ENCODE data around the gene THBD.

Gene THBD

DNA sequence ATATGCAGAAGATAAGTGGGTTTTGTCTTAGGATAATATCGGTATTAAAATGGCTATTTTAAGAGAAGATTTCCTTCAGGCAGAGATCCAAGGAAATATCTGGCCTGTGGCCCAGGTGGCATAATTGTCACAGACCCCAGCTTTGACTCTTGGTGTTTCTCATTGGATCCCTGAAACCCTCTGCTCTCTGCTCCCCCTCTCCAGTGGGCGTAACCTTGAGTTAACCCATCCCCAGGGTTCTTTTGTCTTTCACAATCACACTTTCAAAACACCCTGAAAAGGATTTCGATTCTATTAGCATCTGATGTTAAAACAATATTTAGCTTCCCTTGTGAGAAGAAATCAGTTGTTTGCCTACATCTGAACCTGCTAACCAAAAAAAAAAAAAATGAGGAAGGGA, 7.2 kb downstream of the THBD start:
- DNase-seq (ENCODE audit: low spot score in 2 of 2) (no peak), ATAC-seq (ENCODE audit: low read depth) (no peak)
- H3K4me1 Mint-ChIP-seq = no peaks in the 10 kb centered on the region
- H3K27ac Mint-ChIP-seq = no peak overlapping the region
- peaks cover 16% of the 10 kb centered on the region for H3K27me3 Mint-ChIP-seq
- peaks cover 2% of the 10 kb centered on the region for H3K36me3 Mint-ChIP-seq
- no peak overlapping the region for H3K4me3 Mint-ChIP-seq
- no peaks in the 10 kb centered on the region for H3K9me3 Mint-ChIP-seq

DNA sequence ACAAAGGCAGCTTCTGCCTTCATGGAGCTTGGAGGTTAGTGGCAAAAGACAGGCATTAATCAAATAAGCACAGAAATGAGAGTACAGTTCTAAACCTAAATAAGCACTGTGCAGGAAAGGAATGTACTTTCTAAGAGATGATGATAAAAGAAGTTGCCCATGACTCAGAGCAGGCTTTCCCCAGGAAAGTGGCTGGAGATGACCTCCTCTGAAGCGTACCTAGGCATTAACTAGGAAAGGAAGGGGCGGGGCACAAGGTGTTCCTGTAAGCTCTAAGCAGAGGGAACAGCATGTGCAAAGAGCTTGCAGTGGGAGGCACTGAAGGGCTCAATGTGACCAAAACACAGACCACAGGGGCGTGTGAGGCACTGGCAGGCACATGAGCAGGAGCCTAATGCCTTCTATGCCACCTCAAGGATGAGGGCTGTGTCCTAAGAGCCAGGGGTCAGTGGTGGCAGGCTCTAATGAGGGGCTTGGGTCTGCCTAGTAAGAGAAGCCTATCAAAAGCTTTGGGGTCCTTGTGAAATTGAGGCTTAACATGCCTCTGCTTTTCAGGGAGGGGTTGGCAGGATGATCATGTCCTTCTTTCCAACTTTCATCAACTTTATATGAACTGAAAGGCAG, 9.5 kb downstream of the THBD start:
- H3K27me3 Mint-ChIP-seq = peaks cover 13% of the 10 kb centered on the region
- ATAC-seq (ENCODE audit: low read depth) (no peak), DNase-seq (ENCODE audit: low spot score in 2 of 2) (no peak)
- no peaks in the 10 kb centered on the region for H3K9me3 Mint-ChIP-seq
- no peak overlapping the region for H3K4me3 Mint-ChIP-seq
- H3K27ac Mint-ChIP-seq = no peak overlapping the region
- H3K4me1 Mint-ChIP-seq = no peaks in the 10 kb centered on the region
- no peaks in the 10 kb centered on the region for H3K36me3 Mint-ChIP-seq

DNA sequence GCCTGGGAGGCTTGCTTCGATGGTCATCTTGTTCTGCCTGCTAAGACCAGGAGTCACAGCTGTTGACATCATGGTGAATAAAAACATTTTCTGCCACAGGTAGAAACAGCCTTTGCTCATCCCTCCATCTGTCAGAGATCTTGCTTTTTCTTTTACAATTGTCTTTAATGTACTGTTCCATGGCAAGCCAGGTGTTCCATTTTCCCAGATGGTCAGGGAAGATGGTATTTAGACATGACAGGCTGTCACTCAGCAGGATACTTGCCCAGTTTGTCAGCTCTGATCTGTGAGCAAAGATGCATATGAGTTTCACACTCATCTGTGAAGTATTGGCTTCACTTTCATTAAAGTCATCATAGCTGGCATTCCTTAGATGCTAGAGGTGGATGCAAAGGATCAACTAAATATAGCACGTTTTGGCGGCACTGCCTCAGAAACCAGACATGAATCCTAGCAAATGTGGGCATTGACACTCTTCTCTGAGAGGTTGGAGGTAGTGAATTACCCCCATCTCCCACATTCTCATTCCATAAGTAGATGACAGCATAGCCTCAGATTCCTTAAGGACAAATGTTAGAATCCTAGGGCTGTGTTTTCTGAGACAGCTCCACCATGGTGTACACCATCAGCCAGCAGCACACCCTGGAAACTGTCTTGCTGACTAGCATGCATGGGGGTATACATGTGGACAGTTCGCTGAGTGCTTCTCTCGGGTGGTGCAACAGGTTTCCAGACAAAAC, 10.2 kb downstream of the THBD start:
- DNase-seq (ENCODE audit: low spot score in 2 of 2) = no peak
- no peak for ATAC-seq (ENCODE audit: low read depth)
- no peaks in the 10 kb centered on the region for H3K9me3 Mint-ChIP-seq
- H3K4me1 Mint-ChIP-seq = no peaks in the 10 kb centered on the region
- H3K27ac Mint-ChIP-seq = no peak overlapping the region
- H3K27me3 Mint-ChIP-seq = peaks cover 12% of the 10 kb centered on the region
- H3K36me3 Mint-ChIP-seq = no peaks in the 10 kb centered on the region
- no peak overlapping the region for H3K4me3 Mint-ChIP-seq

DNA sequence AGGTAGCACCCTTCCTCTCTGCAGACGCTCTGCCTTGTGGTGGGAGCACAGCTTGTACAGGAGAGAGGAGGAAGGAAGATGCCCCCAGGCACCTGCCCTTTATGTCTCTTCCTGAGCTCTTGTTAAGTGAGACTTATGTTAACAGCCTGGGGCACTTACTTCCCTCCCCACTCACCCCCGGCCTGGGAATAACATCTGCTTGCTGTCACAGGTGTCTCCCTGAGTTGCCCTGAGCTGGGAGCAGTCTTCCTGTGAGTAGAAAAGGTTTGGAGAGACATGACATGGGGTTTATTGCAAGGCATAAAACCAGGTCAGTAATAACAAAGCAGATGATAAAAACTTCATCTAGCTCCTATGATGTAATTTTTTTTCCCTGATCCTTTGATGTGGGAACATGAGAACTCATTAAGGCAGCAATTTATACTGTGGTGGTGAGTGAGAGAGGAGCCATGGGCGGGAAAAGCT, 12.4 kb downstream of the THBD start:
- Mint-ChIP-seq H3K9me3 (no peaks in the 10 kb centered on the region), H3K27me3 (peaks cover 16% of the 10 kb centered on the region), H3K4me3 (no peak overlapping the region), H3K4me1 (no peaks in the 10 kb centered on the region), H3K27ac (no peak overlapping the region), H3K36me3 (no peaks in the 10 kb centered on the region)
- ATAC-seq (ENCODE audit: low read depth) (no peak), DNase-seq (ENCODE audit: low spot score in 2 of 2) (no peak)

DNA sequence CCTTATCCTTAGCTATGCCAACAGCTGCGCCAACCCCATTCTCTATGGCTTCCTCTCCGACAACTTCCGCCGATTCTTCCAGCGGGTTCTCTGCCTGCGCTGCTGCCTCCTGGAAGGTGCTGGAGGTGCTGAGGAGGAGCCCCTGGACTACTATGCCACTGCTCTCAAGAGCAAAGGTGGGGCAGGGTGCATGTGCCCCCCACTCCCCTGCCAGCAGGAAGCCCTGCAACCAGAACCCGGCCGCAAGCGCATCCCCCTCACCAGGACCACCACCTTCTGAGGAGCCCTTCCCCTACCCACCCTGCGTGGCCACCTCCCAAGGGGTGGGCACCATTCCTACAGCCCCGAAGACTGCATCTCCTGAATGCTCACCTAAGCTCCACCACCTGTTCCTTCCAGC, 13.1 kb downstream of the THBD start:
- H3K27ac Mint-ChIP-seq = no peak overlapping the region
- no peaks in the 10 kb centered on the region for H3K4me1 Mint-ChIP-seq
- no peaks in the 10 kb centered on the region for H3K9me3 Mint-ChIP-seq
- ATAC-seq (ENCODE audit: low read depth) (no peak), DNase-seq (ENCODE audit: low spot score in 2 of 2) (no peak)
- H3K36me3 Mint-ChIP-seq = no peaks in the 10 kb centered on the region
- peaks cover 12% of the 10 kb centered on the region for H3K27me3 Mint-ChIP-seq
- H3K4me3 Mint-ChIP-seq = no peak overlapping the region

DNA sequence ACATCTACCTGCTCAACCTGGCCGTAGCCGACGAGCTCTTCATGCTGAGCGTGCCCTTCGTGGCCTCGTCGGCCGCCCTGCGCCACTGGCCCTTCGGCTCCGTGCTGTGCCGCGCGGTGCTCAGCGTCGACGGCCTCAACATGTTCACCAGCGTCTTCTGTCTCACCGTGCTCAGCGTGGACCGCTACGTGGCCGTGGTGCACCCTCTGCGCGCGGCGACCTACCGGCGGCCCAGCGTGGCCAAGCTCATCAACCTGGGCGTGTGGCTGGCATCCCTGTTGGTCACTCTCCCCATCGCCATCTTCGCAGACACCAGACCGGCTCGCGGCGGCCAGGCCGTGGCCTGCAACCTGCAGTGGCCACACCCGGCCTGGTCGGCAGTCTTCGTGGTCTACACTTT, 13.7 kb downstream of the THBD start:
- no peaks in the 10 kb centered on the region for H3K9me3 Mint-ChIP-seq
- H3K27ac Mint-ChIP-seq = no peak overlapping the region
- no peaks in the 10 kb centered on the region for H3K4me1 Mint-ChIP-seq
- no peak overlapping the region for H3K4me3 Mint-ChIP-seq
- H3K27me3 Mint-ChIP-seq = peaks cover 11% of the 10 kb centered on the region
- ATAC-seq (ENCODE audit: low read depth) (no peak), DNase-seq (ENCODE audit: low spot score in 2 of 2) (no peak)
- no peaks in the 10 kb centered on the region for H3K36me3 Mint-ChIP-seq

DNA sequence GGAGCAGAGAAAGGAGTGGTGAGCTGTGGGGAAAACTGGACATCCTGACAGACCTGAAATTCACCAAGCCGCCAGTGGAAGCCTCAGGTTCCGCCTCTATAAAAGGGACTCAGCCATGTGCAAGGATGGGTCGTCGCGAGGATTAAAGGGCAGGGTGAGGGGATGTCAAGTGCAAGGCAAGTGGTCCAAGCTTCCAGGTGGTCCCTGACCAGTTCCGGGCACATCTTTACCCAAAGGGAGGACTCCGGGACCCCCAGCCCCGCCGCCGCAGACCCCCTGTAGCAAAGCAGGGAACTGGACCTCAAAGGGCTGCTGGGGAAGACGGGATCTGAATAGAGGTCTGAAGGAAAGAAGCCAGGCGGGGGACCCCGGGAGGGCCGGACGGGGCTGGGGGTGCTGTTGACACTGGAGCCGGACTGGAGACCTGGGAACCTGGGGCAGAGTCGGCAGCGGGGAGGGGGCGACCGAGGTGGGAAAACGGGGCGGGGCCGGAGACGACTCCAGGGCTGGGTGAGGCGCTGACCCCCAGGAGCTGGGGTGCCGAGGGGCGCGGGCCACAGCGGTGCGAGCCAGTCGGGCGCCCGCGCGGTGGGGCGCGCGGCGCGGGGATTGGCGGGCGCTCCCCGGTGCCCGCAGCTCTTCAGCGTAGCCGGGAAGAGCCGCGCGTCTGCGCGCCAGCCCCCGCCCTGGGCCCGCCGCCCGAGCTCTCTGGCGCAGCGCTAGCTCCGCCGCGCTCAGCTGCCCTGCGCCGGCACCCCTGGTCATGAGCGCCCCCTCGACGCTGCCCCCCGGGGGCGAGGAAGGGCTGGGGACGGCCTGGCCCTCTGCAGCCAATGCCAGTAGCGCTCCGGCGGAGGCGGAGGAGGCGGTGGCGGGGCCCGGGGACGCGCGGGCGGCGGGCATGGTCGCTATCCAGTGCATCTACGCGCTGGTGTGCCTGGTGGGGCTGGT, 14.5 kb downstream of the THBD start, which contains the start of gene SSTR4:
Gene SSTR4 (plus strand): TSS at position 592 of the 951 bp plus-strand sequence. CDS start 172 bp downstream, at position 764.
- H3K36me3 Mint-ChIP-seq = no peaks in the 10 kb centered on the region
- ATAC-seq (ENCODE audit: low read depth) = no peak
- H3K4me1 Mint-ChIP-seq = no peaks in the 10 kb centered on the region
- no peaks in the 10 kb centered on the region for H3K9me3 Mint-ChIP-seq
- DNase-seq (ENCODE audit: low spot score in 2 of 2) = no peak
- no peak within 1 kb of the TSS for H3K4me3 Mint-ChIP-seq
- peaks cover 7% of the 10 kb centered on the region for H3K27me3 Mint-ChIP-seq
- H3K27ac Mint-ChIP-seq = no peak within 1 kb of the TSS

DNA sequence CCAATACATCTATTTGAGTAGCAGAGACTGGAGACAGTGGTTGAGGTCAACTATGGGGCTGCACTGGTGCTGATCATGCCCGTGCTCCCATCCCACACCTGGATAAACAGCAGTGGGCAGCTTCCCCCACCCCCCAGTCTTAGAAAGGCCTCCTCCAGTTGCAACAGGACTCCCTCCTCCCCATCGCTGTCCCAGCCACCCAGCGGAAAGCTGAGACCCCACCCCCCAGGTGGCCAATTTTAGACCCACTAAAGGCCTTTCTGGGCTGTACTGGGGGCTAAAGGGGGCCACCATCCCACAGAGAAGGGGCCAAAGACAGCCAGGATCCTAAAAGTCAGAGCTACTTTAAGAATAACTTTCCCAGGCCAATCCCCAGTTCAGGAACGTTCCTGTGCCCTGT, 15.6 kb downstream of the THBD start:
- H3K36me3 Mint-ChIP-seq = no peaks in the 10 kb centered on the region
- no peak for DNase-seq (ENCODE audit: low spot score in 2 of 2)
- no peak overlapping the region for H3K4me3 Mint-ChIP-seq
- peaks cover 5% of the 10 kb centered on the region for H3K27me3 Mint-ChIP-seq
- no peaks in the 10 kb centered on the region for H3K4me1 Mint-ChIP-seq
- ATAC-seq (ENCODE audit: low read depth) = no peak
- H3K27ac Mint-ChIP-seq = no peak overlapping the region
- no peaks in the 10 kb centered on the region for H3K9me3 Mint-ChIP-seq

DNA sequence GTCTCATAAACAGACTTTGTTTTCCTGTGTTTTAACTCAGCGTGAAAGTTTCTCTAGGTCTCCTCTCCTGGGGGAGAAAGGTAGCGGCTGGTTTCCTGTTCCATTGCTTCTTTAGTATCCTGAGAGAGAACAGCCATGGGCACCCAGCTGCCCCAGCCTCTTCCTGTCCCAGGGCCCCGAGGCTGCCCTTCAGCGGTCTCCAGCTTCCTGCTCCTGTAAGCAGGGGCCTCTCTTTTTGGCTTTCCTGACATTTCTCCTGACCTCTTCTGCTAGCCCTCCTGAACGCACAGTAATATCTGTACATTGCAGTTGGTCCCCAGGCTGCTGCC, 16.8 kb downstream of the THBD start:
- H3K27me3 Mint-ChIP-seq = peaks cover 5% of the 10 kb centered on the region
- no peaks in the 10 kb centered on the region for H3K4me1 Mint-ChIP-seq
- no peaks in the 10 kb centered on the region for H3K36me3 Mint-ChIP-seq
- ATAC-seq (ENCODE audit: low read depth) (no peak), DNase-seq (ENCODE audit: low spot score in 2 of 2) (no peak)
- no peaks in the 10 kb centered on the region for H3K9me3 Mint-ChIP-seq
- no peak overlapping the region for H3K4me3 Mint-ChIP-seq
- H3K27ac Mint-ChIP-seq = no peak overlapping the region

DNA sequence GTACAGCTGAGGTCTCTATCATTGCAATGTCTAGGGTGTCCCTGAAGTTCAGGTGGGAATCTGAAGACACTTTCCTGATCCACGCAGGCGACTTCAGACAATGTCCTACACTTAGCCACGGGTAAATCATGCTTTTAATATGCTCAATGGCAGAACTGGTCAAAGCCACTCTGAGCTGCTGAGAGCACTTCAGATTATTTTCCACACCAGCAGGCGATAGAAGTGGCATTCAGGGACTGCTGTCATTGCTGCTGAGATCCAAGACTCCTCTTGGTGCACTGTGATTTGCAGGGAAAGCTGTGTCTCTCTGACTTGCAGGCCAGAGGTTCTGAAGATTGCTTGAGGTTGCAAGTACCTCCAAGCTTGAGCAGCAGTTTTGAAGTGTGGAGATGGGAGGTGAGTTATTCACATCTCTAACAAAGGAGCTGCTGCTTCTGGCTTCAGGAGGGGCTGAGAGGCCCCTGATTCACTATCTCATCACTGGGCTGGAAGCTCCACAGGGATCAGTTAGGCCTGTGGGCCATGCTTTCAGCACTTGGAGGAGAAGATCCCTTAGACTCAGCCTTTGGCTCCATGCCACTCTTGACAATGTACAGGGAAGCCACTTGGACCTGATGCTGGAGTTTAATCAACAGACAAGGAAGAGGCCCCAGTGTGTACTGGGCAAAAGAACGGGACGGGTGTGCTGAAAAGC, 17.3 kb downstream of the THBD start:
- peaks cover 5% of the 10 kb centered on the region for H3K27me3 Mint-ChIP-seq
- H3K4me3 Mint-ChIP-seq = no peak overlapping the region
- H3K9me3 Mint-ChIP-seq = no peaks in the 10 kb centered on the region
- no peak for ATAC-seq (ENCODE audit: low read depth)
- no peak for DNase-seq (ENCODE audit: low spot score in 2 of 2)
- H3K36me3 Mint-ChIP-seq = no peaks in the 10 kb centered on the region
- no peaks in the 10 kb centered on the region for H3K4me1 Mint-ChIP-seq
- no peak overlapping the region for H3K27ac Mint-ChIP-seq

DNA sequence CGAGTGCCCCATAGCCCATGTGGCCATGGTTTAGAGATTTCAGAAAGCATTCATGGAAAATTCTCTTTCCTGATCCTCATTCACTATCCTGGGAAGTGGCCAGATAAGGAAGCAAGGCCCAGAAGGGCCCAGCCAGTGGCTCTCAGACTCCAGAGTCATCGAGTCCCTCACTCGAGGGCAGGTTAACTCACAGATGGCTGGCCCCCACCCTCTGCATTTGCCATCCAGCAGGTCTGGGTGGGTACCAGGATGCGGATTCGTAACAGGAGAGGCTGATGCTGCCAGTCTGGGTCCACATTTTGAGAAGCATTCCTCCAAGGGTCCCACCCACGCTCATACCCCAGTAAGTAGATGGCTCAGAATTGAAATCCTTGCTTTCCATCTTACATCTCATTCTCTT, 18.1 kb downstream of the THBD start:
- no peak for ATAC-seq (ENCODE audit: low read depth)
- no peak overlapping the region for H3K4me3 Mint-ChIP-seq
- no peak for DNase-seq (ENCODE audit: low spot score in 2 of 2)
- H3K36me3 Mint-ChIP-seq = no peaks in the 10 kb centered on the region
- no peak overlapping the region for H3K27ac Mint-ChIP-seq
- H3K27me3 Mint-ChIP-seq = peaks cover 4% of the 10 kb centered on the region
- no peaks in the 10 kb centered on the region for H3K9me3 Mint-ChIP-seq
- no peaks in the 10 kb centered on the region for H3K4me1 Mint-ChIP-seq

DNA sequence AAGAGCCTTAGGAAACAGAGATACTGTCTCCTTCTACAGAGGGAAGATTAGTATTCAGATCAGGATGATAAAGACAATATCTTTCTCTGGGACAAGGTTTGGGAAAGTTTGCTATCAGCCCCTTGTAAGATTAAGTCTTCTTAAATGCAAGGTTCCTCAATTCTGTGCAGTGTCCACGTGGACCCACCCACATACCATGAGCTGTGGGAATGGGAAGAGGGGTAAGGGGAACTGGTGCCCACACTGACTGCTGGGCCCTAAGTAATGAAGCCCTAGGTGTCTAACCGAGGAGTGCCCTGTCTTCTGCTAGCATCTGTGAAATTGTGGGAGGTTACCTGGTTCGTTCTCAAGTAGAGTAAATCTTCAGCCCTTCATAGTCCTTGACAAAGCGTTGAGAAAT, 20.1 kb downstream of the THBD start:
- DNase-seq (ENCODE audit: low spot score in 2 of 2) = no peak
- H3K27ac Mint-ChIP-seq = no peak overlapping the region
- H3K27me3 Mint-ChIP-seq = peaks cover 5% of the 10 kb centered on the region

DNA sequence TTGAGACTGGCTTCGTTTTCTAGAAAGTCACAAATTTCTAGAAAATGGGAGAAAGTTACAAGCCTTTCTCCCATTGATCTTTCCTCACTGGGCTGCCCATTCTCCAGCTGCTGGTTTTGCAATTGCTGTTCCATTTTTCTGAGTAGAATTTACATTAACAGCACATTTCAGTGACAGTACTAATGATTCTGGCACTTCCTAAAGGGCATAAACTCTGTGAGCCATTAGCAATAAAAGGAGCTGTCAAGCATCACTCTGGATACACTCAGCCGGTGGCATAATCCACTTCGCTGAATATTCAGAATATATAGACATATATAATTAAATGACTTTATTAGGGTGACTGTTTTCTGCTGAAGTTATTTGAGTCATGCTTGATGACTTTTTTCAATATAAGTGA, 21.1 kb downstream of the THBD start:
- Mint-ChIP-seq H3K27me3 (peaks cover 4% of the 10 kb centered on the region), H3K4me1 (no peaks in the 10 kb centered on the region), H3K4me3 (no peak overlapping the region), H3K9me3 (peaks cover 1% of the 10 kb centered on the region), H3K27ac (no peak overlapping the region), H3K36me3 (no peaks in the 10 kb centered on the region)
- ATAC-seq (ENCODE audit: low read depth) = no peak
- DNase-seq (ENCODE audit: low spot score in 2 of 2) = no peak

More for the DNA sequence above, 20.1 kb downstream of the THBD start:
- no peaks in the 10 kb centered on the region for H3K4me1 Mint-ChIP-seq
- H3K36me3 Mint-ChIP-seq = no peaks in the 10 kb centered on the region
- H3K9me3 Mint-ChIP-seq = peaks cover 1% of the 10 kb centered on the region
- no peak overlapping the region for H3K4me3 Mint-ChIP-seq
- ATAC-seq (ENCODE audit: low read depth) = no peak

DNA sequence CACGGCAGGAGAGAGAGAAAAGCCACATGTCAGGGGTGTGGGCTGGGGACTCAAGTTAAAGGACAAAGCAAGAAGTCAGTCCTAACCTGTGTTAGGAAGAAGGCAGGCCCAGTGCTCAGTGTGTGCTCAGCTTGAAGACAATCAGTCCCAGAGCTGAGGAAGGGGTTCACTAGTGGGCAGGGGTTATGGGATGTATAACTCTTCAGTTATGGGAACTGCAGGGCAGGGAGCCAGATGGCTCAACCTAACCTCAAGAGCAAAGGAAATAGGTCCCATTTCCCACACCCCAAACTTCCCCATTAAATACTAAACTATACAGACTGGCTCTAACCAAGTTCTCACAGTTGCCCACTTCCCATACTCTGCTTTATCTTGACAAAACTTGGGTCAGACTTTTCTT, 21.8 kb downstream of the THBD start:
- Mint-ChIP-seq H3K27ac (no peak overlapping the region), H3K36me3 (no peaks in the 10 kb centered on the region), H3K9me3 (peaks cover 1% of the 10 kb centered on the region), H3K4me3 (no peak overlapping the region), H3K27me3 (peaks cover 2% of the 10 kb centered on the region), H3K4me1 (no peaks in the 10 kb centered on the region)
- ATAC-seq (ENCODE audit: low read depth) (no peak), DNase-seq (ENCODE audit: low spot score in 2 of 2) (no peak)
